HG03439 (cell line): ENCODE results near the gene DEFB108B.
"Not testable (repeated sequence)": the region's sequence is repeated elsewhere in the genome, so short reads cannot be mapped to it uniquely, and the experiment has no call there.

Experiments
- ATAC-seq: cut with Tn5 transposase; IDR thresholded peaks from one replicate; pipeline ENCODE4 v1.9.1; 2021; ENCODE audit warnings: mild to moderate bottlenecking, moderate library complexity; ENCODE audit not compliant: unreplicated experiment

DEFB108B gene

GRCh38 chr11:71832811-71833210, at the start of gene DEFB108B:
TSS of gene DEFB108B (plus strand) at chr11:71833200. CDS start at chr11:71833200, 0 bp downstream.
- ATAC-seq: not testable (repeated sequence)

DNA sequence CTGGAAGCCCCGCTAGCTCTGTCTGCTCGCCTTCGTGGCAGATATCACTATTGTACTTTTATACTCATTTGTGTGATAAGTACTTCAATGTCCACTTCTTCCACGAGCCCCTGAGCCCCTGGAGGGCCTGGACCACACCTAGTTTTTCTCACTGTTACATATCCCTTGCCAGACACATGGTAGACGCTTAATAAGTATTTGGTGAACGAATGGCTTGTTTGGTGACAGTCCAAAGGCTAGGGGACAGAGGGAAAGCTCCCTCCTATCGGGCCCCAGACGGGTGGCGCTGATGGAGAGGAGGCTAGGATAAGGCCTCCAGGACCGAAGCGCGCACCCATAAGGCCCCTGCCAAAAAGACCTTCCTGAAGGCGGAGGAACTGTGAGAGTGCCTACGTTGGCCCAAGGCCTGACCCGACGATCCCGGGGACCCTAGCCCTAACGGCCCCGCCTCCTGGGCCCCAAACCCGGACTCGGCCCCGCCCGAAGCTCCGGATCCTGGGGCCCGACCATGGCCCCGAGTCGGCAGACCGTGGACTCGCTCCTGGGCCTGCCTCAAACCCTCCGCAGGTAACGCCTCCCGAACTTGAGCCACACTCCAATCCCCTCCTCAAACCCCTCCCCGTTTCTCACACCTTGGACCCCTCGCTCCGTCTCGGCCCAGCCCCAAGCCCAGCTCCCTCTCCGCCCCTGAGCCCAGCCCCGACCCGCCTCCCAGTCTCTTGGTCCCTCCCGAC, 46.7 kb upstream of the DEFB108B start:
- peak; percentile 25 for ATAC-seq

- peak; percentile 99 for ATAC-seq
Observed at GRCh38 chr11:71786848-71787097, 46.2 kb upstream of the DEFB108B start.

DNA sequence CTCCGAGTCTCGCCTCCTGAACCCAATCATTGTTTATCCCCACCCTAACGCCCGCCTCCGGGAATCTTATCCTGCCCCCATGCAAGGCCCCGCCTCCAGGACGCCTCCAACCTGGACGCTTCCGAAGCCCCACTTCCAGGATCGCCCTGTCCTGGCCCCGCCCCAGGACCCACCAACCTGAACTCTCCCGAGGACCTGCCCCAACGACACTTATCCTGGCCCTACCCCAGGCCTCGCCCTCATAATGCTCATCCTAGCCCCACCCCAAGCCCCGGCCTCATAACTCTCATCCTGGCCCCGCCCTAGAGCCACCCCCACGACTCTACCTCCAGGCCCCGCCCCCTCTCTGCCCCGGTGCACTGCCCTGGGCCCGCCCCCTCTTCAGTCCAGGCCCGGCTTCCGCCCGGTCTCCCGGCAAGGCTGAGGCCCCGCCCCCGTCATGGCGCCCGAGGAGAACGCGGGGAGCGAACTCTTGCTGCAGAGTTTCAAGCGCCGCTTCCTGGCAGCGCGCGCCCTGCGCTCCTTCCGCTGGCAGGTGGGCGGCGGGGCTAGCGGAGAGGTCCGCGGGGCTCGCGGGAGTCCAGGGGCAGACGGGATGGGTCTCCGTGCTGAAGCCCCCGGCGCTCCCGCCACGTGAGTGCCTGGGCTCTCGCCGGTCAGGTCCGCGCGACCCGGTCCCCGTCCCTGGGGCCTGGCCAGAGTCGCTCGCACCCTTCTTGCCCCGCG, 45.7 kb upstream of the DEFB108B start:
- peak; percentile 90 for ATAC-seq

DNA sequence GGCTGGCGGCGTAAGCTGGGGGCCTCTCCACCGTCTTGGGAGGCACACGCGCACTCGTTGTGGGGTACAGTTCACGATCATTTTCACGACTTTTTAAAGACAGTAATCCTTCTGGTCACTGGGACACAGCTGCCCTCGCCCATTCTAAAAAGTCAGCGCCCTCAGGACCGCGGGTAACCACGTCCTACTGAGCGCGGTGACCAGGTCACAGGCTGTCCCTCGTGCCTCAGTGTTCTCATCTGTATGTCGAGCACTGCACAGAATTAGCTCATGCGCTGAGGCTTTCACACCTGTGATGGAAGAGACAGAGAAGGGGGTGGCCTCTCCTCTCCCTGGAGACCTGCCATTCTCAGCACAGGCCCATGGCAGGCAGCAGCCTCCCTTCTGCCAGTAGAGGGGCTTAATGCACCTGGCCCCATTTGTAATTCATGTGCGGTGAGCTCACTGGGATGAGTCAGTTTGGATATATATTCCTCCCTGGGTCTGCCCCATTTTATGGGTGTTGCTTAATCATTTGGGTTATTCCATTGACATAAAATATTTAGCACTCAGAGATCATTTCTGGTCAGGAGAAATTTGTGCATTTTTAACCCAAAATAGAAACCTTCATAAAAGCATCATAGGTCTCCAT, 45.1 kb upstream of the DEFB108B start:
- not testable (repeated sequence) for ATAC-seq

GRCh38 chr11:71789444-71790196, 43.4 kb upstream of the DEFB108B start:
- not testable (repeated sequence) for ATAC-seq

GRCh38 chr11:71791111-71791510, 41.9 kb upstream of the DEFB108B start:
- not testable (repeated sequence) for ATAC-seq

- ATAC-seq: not testable (repeated sequence)
Observed at GRCh38 chr11:71792621-71793235, 40.3 kb upstream of the DEFB108B start.

DNA sequence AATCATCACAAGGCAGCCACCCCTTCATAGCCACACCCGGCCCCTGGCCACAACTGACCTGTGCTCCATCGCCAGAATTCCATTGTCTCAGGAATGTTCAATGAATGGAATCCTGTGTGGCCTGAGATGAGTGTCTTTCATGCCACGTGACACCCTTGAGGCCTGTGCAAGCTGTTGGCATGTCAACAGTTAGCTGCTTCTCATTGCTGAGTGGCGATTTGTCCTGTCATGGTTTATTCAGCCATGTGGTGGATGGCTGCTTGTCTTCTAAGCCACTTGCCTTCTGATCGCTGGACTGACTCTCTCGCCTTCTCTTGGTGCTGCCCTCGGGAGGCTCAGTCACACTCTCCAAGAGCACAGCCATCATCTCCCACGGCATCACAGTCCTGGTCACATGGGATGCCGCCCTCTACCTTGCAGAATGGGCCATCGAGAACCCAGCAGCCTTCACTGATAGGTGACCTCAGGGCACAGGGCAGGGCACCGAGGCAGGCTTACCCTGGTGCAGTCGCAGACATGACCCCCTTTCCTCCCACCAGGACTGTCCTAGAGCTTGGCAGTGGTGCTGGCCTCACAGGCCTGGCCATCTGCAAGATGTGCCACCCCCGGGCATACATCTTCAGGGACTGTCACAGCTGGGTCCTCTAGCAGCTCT, 38.5 kb upstream of the DEFB108B start:
- not testable (repeated sequence) for ATAC-seq

- not testable (repeated sequence) for ATAC-seq
Observed at GRCh38 chr11:71795236-71795635, 37.8 kb upstream of the DEFB108B start.

DNA sequence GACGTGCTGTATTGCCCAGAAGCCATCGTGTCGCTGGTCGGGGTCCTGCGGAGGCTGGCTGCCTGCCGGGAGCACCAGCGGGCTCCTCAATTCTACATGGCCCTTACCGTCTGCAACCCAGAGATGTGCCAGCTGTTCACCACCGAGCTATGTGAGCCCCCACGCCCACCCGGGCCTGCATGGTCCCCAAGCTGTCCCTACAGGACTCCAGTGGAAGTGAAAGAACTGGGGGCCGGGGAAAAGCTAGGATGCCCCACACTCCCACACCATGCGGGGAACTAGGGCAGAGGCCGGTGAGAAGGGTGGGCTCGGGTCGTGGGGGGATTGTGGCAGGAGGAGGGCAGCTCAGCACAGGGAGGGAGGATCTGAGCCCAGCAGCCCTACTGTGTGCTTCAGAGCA, 37.0 kb upstream of the DEFB108B start:
- ATAC-seq: not testable (repeated sequence)

GRCh38 chr11:71796781-71797180, 36.2 kb upstream of the DEFB108B start:
- ATAC-seq: not testable (repeated sequence)

DNA sequence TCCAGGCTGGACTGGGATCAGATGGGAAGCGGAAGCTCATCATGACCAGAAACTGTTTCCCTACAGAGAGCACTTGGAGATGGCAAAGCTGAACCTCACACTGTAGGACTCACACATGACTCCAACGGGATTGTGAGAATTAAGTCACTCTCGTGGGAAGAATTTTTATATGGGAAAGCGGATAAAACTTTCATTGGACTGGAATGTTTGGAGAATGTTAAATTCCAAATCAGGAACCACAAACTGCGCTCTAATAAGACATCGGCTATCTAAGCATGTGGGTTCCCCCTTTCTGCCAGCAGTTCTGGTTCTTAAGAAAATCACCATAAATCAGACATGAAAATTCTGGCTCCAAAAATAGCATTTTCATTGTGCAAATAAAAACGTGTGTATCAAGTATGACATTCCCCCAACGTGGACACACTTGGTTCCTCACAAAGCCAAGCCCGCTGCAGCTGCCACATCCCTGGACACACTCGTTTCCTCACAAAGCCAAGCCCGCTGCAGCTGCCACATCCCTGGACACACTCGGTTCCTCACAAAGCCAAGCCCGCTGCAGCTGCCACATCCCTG, 33.4 kb upstream of the DEFB108B start:
- ATAC-seq: not testable (repeated sequence)

DNA sequence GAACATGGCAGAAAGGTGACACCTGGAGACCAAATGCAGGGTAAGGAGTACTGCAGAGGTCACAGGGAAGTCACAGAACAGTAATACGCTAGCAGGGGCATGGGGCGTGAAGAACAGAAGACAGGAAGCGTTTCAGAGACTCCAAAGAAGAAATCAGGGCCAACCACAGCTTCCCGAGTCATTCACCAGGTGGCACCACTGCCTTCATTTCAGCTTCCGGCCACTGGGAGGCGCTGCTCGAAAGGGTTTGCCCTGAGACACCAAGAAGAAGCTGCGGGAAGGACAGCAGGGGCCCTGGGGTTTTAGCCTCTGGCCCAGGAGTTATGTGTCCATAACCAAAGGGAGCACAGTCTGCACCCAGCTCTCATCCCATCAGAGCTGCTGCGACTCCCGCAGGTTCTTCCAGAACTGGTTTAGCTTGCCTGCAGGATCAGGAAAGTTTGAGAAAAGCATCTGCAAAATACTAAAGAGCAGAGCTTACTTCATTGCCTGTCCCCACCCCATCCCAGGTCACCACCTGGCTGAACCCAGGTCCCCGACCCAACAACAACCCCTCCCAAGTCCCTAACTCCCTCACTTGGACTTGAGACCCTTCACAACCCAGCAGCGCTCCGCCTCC, 32.6 kb upstream of the DEFB108B start:
- not testable (repeated sequence) for ATAC-seq

DNA sequence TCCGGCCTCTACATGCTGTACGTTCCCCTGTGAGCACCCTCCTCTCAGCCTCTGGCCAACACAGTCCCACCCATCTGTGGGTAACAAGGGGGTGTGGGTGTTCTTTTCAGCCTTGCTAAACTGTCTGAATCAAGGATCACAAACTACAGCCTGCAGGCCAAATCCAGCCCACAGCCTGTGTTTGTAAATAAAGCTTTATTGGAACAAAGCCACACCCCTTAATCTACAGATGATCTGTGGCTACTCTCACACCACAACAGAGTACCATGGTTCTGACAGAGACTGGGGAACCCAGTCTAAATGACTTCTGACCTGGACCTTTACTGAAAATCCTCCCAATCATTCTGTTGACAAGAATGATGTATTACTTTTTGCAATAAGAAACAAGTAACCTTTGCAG, 32.0 kb upstream of the DEFB108B start:
- not testable (repeated sequence) for ATAC-seq

DNA sequence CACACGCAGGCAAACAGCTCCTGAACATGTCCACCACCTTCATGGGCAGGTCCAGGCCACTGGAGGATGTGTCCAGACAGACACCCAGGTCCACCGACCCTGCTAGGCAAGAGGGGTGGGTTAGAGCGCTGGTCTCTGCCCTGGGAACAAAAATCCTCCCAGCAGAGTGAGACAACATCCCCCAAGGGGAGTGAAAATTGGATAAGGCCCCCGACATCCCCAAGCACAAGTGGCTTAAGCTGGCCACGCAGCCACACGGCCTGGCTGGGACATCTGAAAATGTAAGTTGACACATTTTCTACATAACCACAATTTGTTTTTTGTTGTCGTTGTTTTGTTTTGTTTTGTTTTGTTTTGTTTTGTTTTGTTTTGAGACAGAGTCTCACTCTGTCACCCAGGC, 30.1 kb upstream of the DEFB108B start:
- ATAC-seq: not testable (repeated sequence)

DNA sequence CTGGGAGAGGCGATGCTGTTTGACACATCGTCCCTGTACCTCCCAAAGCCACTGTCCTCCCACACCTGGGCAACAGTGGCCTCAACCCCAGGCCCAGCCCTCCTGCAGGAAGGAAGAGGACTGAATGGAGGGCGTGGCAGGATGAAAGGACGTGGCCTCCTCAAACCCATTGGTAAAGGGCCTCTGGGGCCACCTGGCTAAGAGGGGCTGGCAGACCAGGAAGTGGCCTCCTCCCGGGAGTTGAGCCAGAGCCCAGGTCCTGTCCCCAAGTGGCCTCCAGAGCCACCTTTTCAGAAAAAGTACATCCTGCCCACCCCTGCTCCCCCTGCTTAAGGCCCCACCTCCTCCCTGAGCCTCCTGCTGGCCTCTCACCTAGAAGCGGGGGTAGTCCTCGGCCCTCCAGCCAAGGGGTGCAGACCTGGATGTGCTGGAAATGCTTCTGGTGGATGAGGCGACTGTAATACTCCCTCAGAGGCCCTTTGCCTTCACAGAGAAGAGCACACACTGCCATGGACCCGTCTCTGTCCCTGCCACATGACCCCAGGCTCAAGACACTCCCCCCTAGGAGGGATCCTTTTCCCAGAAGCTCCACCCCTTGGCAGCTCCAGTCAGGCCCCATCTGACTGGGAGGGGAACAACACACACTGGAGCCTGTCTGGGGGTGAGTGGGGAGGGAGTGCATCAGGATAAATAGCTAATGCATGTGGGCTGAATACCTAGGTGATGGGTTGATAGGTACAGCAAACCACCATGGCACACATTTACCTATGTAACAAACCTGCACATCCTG, 28.6 kb upstream of the DEFB108B start:
- not testable (repeated sequence) for ATAC-seq

DNA sequence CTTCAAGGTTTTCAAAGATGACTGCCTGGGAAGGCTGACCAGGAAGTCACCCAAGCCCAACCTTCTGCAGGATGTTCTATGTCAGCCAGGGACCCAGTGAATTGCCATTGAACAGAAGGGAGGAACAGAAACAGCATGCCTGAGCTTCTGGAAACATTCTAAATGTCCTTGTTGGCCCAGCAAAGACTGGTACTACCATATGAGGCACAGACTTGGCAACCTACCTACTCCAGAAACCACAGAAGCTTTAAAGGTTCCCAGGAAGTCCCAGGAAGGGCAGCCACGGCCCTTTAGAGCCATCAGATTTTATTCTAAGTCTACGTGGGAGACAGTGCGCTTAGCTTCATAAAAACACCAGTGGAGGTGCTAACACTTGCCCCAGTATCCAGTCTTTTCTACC, 20.5 kb upstream of the DEFB108B start:
- not testable (repeated sequence) for ATAC-seq
